ENCODE data around the gene CNTFR. TPM values are rescaled to one million over a fixed set of nuclear protein-coding genes. Genes with fewer than 3 reads are reported as not detected.

The CNTFR gene
- total RNA-seq, 2 experiments from 2014 or later: not detected

GRCh38 chr9:34555002-34555348 lies 34.5 kb downstream of the CNTFR start:
- Mint-ChIP-seq H3K27ac (no peak overlapping the region), H3K27me3 (ENCODE audit: low read depth) (peaks cover 18% of the 10 kb centered on the region), H3K36me3 (ENCODE audit: low read depth) (no peaks in the 10 kb centered on the region), H3K4me1 (ENCODE audit: low read depth) (no peaks in the 10 kb centered on the region), H3K9me3 (no peaks in the 10 kb centered on the region), H3K4me3 (no peak overlapping the region)
- CTCF ChIA-PET: interaction anchor here (1.1 to 1.2 kb wide), 2 partner anchors 37 to 49 kb away, joined by 3 to 4 read pairs; no protein-coding TSS in a partner anchor
- intact Hi-C loops (cut with micrococcal nuclease): no loop called here
- DNase-seq: no peak

- no peaks in the 10 kb centered on the region for H3K4me1 Mint-ChIP-seq (ENCODE audit: low read depth)
- H3K9me3 Mint-ChIP-seq: no peaks in the 10 kb centered on the region
- CTCF ChIA-PET: interaction anchor here (1.1 to 1.2 kb wide), 2 partner anchors 38 to 49 kb away, joined by 3 to 4 read pairs; no protein-coding TSS in a partner anchor
- no peaks in the 10 kb centered on the region for H3K36me3 Mint-ChIP-seq (ENCODE audit: low read depth)
- no peak for DNase-seq
- H3K27me3 Mint-ChIP-seq (ENCODE audit: low read depth): peaks cover 17% of the 10 kb centered on the region
- intact Hi-C loops (cut with micrococcal nuclease): no loop called here
- H3K27ac Mint-ChIP-seq: no peak overlapping the region
- H3K4me3 Mint-ChIP-seq: no peak overlapping the region
These were observed 35.1 kb downstream of the CNTFR start for GRCh38 chr9:34554211-34555001.

GRCh38 chr9:34553511-34554021 lies 36.0 kb downstream of the CNTFR start:
- DNase-seq: no peak
- intact Hi-C loops (cut with micrococcal nuclease): no loop called here
- H3K9me3 Mint-ChIP-seq: no peaks in the 10 kb centered on the region
- no peak overlapping the region for H3K4me3 Mint-ChIP-seq
- no peak overlapping the region for H3K27ac Mint-ChIP-seq
- no peaks in the 10 kb centered on the region for H3K36me3 Mint-ChIP-seq (ENCODE audit: low read depth)
- H3K27me3 Mint-ChIP-seq (ENCODE audit: low read depth): peaks cover 12% of the 10 kb centered on the region
- CTCF ChIA-PET: interaction anchor here (1.0 kb wide), 1 partner anchor 38 kb away, joined by 4 read pairs; no protein-coding TSS in a partner anchor
- no peaks in the 10 kb centered on the region for H3K4me1 Mint-ChIP-seq (ENCODE audit: low read depth)

- Mint-ChIP-seq H3K36me3 (ENCODE audit: low read depth) (no peaks in the 10 kb centered on the region), H3K27me3 (ENCODE audit: low read depth) (peaks cover 11% of the 10 kb centered on the region), H3K4me3 (no peak overlapping the region), H3K9me3 (no peaks in the 10 kb centered on the region), H3K4me1 (ENCODE audit: low read depth) (no peaks in the 10 kb centered on the region), H3K27ac (no peak overlapping the region)
- CTCF ChIA-PET: interaction anchor here (1.0 kb wide), 1 partner anchor 38 kb away, joined by 4 read pairs; no protein-coding TSS in a partner anchor
- intact Hi-C loops (cut with micrococcal nuclease): no loop called here
- no peak for DNase-seq
These were observed 36.5 kb downstream of the CNTFR start for GRCh38 chr9:34552986-34553385.

GRCh38 chr9:34552606-34552981 lies 36.9 kb downstream of the CNTFR start:
- CTCF ChIA-PET: no interaction called here
- intact Hi-C loops (cut with micrococcal nuclease): no loop called here
- no peaks in the 10 kb centered on the region for H3K36me3 Mint-ChIP-seq (ENCODE audit: low read depth)
- no peaks in the 10 kb centered on the region for H3K4me1 Mint-ChIP-seq (ENCODE audit: low read depth)
- H3K9me3 Mint-ChIP-seq: no peaks in the 10 kb centered on the region
- no peak overlapping the region for H3K27ac Mint-ChIP-seq
- H3K27me3 Mint-ChIP-seq (ENCODE audit: low read depth): peaks cover 9% of the 10 kb centered on the region
- no peak overlapping the region for H3K4me3 Mint-ChIP-seq
- DNase-seq: no peak

GRCh38 chr9:34551751-34552605 lies 37.5 kb downstream of the CNTFR start:
- Mint-ChIP-seq H3K27me3 (ENCODE audit: low read depth) (peaks cover 9% of the 10 kb centered on the region), H3K4me1 (ENCODE audit: low read depth) (no peaks in the 10 kb centered on the region), H3K9me3 (no peaks in the 10 kb centered on the region), H3K27ac (no peak overlapping the region), H3K36me3 (ENCODE audit: low read depth) (no peaks in the 10 kb centered on the region), H3K4me3 (no peak overlapping the region)
- intact Hi-C loops (cut with micrococcal nuclease): no loop called here
- no peak for DNase-seq
- CTCF ChIA-PET: interaction anchor here (0.6 to 0.7 kb wide), 2 partner anchors 33 to 112 kb away, joined by 3 read pairs; no protein-coding TSS in a partner anchor

GRCh38 chr9:34550681-34551270 lies 38.7 kb downstream of the CNTFR start:
- H3K9me3 Mint-ChIP-seq: no peaks in the 10 kb centered on the region
- no peaks in the 10 kb centered on the region for H3K36me3 Mint-ChIP-seq (ENCODE audit: low read depth)
- H3K27ac Mint-ChIP-seq: no peak overlapping the region
- CTCF ChIA-PET: interaction anchor here (0.6 to 1.2 kb wide), 2 partner anchors 110 to 147 kb away, joined by 3 read pairs; no protein-coding TSS in a partner anchor
- peaks cover 11% of the 10 kb centered on the region for H3K27me3 Mint-ChIP-seq (ENCODE audit: low read depth)
- no peak overlapping the region for H3K4me3 Mint-ChIP-seq
- intact Hi-C loops (cut with micrococcal nuclease): no loop called here
- no peak for DNase-seq
- no peaks in the 10 kb centered on the region for H3K4me1 Mint-ChIP-seq (ENCODE audit: low read depth)

- no peaks in the 10 kb centered on the region for H3K36me3 Mint-ChIP-seq (ENCODE audit: low read depth)
- H3K4me1 Mint-ChIP-seq (ENCODE audit: low read depth): no peaks in the 10 kb centered on the region
- CTCF ChIA-PET: interaction anchor here (1.2 kb wide), 1 partner anchor 146 kb away, joined by 3 read pairs; no protein-coding TSS in a partner anchor
- no peak overlapping the region for H3K4me3 Mint-ChIP-seq
- no peak for DNase-seq
- H3K27ac Mint-ChIP-seq: no peak overlapping the region
- H3K9me3 Mint-ChIP-seq: no peaks in the 10 kb centered on the region
- intact Hi-C loops (cut with micrococcal nuclease): no loop called here
- peaks cover 11% of the 10 kb centered on the region for H3K27me3 Mint-ChIP-seq (ENCODE audit: low read depth)
These were observed 39.4 kb downstream of the CNTFR start for GRCh38 chr9:34550016-34550680.

GRCh38 chr9:34549407-34549732 lies 40.2 kb downstream of the CNTFR start:
- DNase-seq: no peak
- H3K27me3 Mint-ChIP-seq (ENCODE audit: low read depth): peaks cover 10% of the 10 kb centered on the region
- CTCF ChIA-PET: interaction anchor here (1.2 kb wide), 1 partner anchor 146 kb away, joined by 3 read pairs; no protein-coding TSS in a partner anchor

GRCh38 chr9:34547960-34548611 lies 41.4 kb downstream of the CNTFR start:
- Mint-ChIP-seq H3K9me3 (no peaks in the 10 kb centered on the region), H3K4me3 (no peak overlapping the region), H3K27ac (no peak overlapping the region), H3K4me1 (ENCODE audit: low read depth) (no peaks in the 10 kb centered on the region), H3K27me3 (ENCODE audit: low read depth) (peaks cover 10% of the 10 kb centered on the region), H3K36me3 (ENCODE audit: low read depth) (no peaks in the 10 kb centered on the region)
- intact Hi-C loops (cut with micrococcal nuclease): loop anchor here (1.0 to 2.0 kb wide), 7 partner anchors 23 to 145 kb away; no protein-coding TSS in a partner anchor
- CTCF ChIA-PET: interaction anchor here (0.6 to 2.8 kb wide), 11 partner anchors 10 to 144 kb away, joined by 3 to 21 read pairs (median 6); no protein-coding TSS in a partner anchor
- peak; percentile 56 for DNase-seq

More at GRCh38 chr9:34549407-34549732, 40.2 kb downstream of the CNTFR start:
- Mint-ChIP-seq H3K4me1 (ENCODE audit: low read depth) (no peaks in the 10 kb centered on the region), H3K9me3 (no peaks in the 10 kb centered on the region), H3K36me3 (ENCODE audit: low read depth) (no peaks in the 10 kb centered on the region), H3K27ac (no peak overlapping the region), H3K4me3 (no peak overlapping the region)
- intact Hi-C loops (cut with micrococcal nuclease): no loop called here
